Measurements from ENCODE around the gene FSD2. TPM values are rescaled to one million over a fixed set of nuclear protein-coding genes. Genes with fewer than 3 reads are reported as not detected.
A peak's percentile ranks its signal among the peaks of the same experiment; 100 is the strongest.

The FSD2 gene
- total RNA-seq, 1 donor from 2014 or later, result not detected

DNA sequence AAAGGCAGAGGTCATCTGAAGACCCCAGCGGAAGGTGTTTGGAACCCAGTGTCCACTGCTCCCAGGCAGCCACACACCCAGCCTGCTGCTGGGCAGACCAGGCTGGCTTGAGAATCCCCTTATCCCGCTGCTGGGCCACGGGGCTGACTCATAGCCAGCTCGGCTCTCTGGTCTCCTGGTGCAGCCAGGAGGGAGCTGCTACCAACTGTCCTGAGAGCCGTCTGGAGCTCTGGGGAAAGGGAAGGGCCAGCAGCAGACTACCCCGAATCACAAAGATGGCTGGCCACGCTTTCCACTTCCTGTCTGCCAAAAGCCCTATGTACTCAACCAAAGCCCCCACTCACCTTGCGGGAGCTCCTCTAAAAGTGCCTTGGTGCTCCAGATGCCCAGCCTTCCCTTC, 41.8 kb upstream of the FSD2 start:
- Mint-ChIP-seq H3K4me3 (ENCODE audit: unreplicated experiment) (no peak overlapping the region), H3K27ac (ENCODE audit: unreplicated experiment) (no peak overlapping the region), H3K36me3 (ENCODE audit: unreplicated experiment) (peaks cover 2% of the 10 kb centered on the region), H3K27me3 (ENCODE audit: unreplicated experiment) (no peaks in the 10 kb centered on the region), H3K4me1 (ENCODE audit: unreplicated experiment) (peaks cover 11% of the 10 kb centered on the region), H3K9me3 (ENCODE audit: unreplicated experiment) (no peaks in the 10 kb centered on the region)
- DNase-seq (ENCODE audit: extremely low spot score, unreplicated experiment), result peak; percentile 71
- TF ChIP-seq, protein P1, sequence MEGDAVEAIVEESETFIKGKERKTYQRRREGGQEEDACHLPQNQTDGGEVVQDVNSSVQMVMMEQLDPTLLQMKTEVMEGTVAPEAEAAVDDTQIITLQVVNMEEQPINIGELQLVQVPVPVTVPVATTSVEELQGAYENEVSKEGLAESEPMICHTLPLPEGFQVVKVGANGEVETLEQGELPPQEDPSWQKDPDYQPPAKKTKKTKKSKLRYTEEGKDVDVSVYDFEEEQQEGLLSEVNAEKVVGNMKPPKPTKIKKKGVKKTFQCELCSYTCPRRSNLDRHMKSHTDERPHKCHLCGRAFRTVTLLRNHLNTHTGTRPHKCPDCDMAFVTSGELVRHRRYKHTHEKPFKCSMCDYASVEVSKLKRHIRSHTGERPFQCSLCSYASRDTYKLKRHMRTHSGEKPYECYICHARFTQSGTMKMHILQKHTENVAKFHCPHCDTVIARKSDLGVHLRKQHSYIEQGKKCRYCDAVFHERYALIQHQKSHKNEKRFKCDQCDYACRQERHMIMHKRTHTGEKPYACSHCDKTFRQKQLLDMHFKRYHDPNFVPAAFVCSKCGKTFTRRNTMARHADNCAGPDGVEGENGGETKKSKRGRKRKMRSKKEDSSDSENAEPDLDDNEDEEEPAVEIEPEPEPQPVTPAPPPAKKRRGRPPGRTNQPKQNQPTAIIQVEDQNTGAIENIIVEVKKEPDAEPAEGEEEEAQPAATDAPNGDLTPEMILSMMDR (IDR thresholded peaks at IDR 0.05), result no peak

GRCh38 chr15:82846621-82847020, 40.8 kb upstream of the FSD2 start:
- peaks cover 2% of the 10 kb centered on the region for H3K36me3 Mint-ChIP-seq (ENCODE audit: unreplicated experiment)
- no peak overlapping the region for H3K27ac Mint-ChIP-seq (ENCODE audit: unreplicated experiment)
- no peak overlapping the region for H3K4me3 Mint-ChIP-seq (ENCODE audit: unreplicated experiment)
- peak; percentile 48 for DNase-seq (ENCODE audit: extremely low spot score, unreplicated experiment)
- TF ChIP-seq, protein P1 (IDR thresholded peaks at IDR 0.05), result no peak
- no peaks in the 10 kb centered on the region for H3K27me3 Mint-ChIP-seq (ENCODE audit: unreplicated experiment)
- peaks cover 11% of the 10 kb centered on the region for H3K4me1 Mint-ChIP-seq (ENCODE audit: unreplicated experiment)
- no peaks in the 10 kb centered on the region for H3K9me3 Mint-ChIP-seq (ENCODE audit: unreplicated experiment)

GRCh38 chr15:82845686-82846085, 39.8 kb upstream of the FSD2 start:
- no peaks in the 10 kb centered on the region for H3K9me3 Mint-ChIP-seq (ENCODE audit: unreplicated experiment)
- H3K36me3 Mint-ChIP-seq (ENCODE audit: unreplicated experiment), result peaks cover 2% of the 10 kb centered on the region
- no peaks in the 10 kb centered on the region for H3K27me3 Mint-ChIP-seq (ENCODE audit: unreplicated experiment)
- peaks cover 11% of the 10 kb centered on the region for H3K4me1 Mint-ChIP-seq (ENCODE audit: unreplicated experiment)
- TF ChIP-seq, protein P1 (IDR thresholded peaks at IDR 0.05), result no peak
- no peak overlapping the region for H3K27ac Mint-ChIP-seq (ENCODE audit: unreplicated experiment)
- DNase-seq (ENCODE audit: extremely low spot score, unreplicated experiment), result peak; percentile 79
- no peak overlapping the region for H3K4me3 Mint-ChIP-seq (ENCODE audit: unreplicated experiment)

- H3K27ac Mint-ChIP-seq (ENCODE audit: unreplicated experiment), result no peak overlapping the region
- H3K4me3 Mint-ChIP-seq (ENCODE audit: unreplicated experiment), result no peak overlapping the region
- DNase-seq (ENCODE audit: extremely low spot score, unreplicated experiment), result no peak
- peaks cover 5% of the 10 kb centered on the region for H3K36me3 Mint-ChIP-seq (ENCODE audit: unreplicated experiment)
- H3K9me3 Mint-ChIP-seq (ENCODE audit: unreplicated experiment), result no peaks in the 10 kb centered on the region
- H3K4me1 Mint-ChIP-seq (ENCODE audit: unreplicated experiment), result peaks cover 3% of the 10 kb centered on the region
- H3K27me3 Mint-ChIP-seq (ENCODE audit: unreplicated experiment), result no peaks in the 10 kb centered on the region
- TF ChIP-seq, protein P1 (IDR thresholded peaks at IDR 0.05), result no peak
Observed at GRCh38 chr15:82843566-82843965, 37.7 kb upstream of the FSD2 start.

- DNase-seq (ENCODE audit: extremely low spot score, unreplicated experiment), result no peak
- Mint-ChIP-seq H3K36me3 (ENCODE audit: unreplicated experiment) (peaks cover 34% of the 10 kb centered on the region), H3K4me1 (ENCODE audit: unreplicated experiment) (peaks cover 3% of the 10 kb centered on the region), H3K27ac (ENCODE audit: unreplicated experiment) (no peak overlapping the region), H3K9me3 (ENCODE audit: unreplicated experiment) (peaks cover 5% of the 10 kb centered on the region), H3K4me3 (ENCODE audit: unreplicated experiment) (no peak overlapping the region), H3K27me3 (ENCODE audit: unreplicated experiment) (no peaks in the 10 kb centered on the region)
- TF ChIP-seq, protein P1 (IDR thresholded peaks at IDR 0.05), result no peak
Observed at GRCh38 chr15:82840166-82840565, 34.3 kb upstream of the FSD2 start.

Measured in osteocyte (in vitro differentiated cells).